Measurements from ENCODE around the gene RPS15. TPM values are rescaled to one million over a fixed set of nuclear protein-coding genes. Genes with fewer than 3 reads are reported as not detected.

Gene RPS15
- total RNA-seq, 1 donor from 2014 or later: 1,014 TPM

GRCh38 chr19:1468821-1469254 is 30.6 kb downstream of the RPS15 start:
- DNase-seq (ENCODE audit: low spot score in 2 of 2, unreplicated experiment in 2 of 2): no peak
- Mint-ChIP-seq H3K36me3 (no peaks in the 10 kb centered on the region), H3K4me1 (peaks cover 7% of the 10 kb centered on the region), H3K27me3 (ENCODE audit: low read depth) (peaks cover 61% of the 10 kb centered on the region), H3K4me3 (no peak overlapping the region), H3K9me3 (no peaks in the 10 kb centered on the region), H3K27ac (no peak overlapping the region)
- TF ChIP-seq, protein P1, sequence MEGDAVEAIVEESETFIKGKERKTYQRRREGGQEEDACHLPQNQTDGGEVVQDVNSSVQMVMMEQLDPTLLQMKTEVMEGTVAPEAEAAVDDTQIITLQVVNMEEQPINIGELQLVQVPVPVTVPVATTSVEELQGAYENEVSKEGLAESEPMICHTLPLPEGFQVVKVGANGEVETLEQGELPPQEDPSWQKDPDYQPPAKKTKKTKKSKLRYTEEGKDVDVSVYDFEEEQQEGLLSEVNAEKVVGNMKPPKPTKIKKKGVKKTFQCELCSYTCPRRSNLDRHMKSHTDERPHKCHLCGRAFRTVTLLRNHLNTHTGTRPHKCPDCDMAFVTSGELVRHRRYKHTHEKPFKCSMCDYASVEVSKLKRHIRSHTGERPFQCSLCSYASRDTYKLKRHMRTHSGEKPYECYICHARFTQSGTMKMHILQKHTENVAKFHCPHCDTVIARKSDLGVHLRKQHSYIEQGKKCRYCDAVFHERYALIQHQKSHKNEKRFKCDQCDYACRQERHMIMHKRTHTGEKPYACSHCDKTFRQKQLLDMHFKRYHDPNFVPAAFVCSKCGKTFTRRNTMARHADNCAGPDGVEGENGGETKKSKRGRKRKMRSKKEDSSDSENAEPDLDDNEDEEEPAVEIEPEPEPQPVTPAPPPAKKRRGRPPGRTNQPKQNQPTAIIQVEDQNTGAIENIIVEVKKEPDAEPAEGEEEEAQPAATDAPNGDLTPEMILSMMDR (IDR thresholded peaks at IDR 0.05; ENCODE audit: unreplicated experiment): no peak

GRCh38 chr19:1469255-1470054 is 31.3 kb downstream of the RPS15 start:
- H3K4me3 Mint-ChIP-seq: no peak overlapping the region
- H3K36me3 Mint-ChIP-seq: no peaks in the 10 kb centered on the region
- H3K4me1 Mint-ChIP-seq: peaks cover 7% of the 10 kb centered on the region
- H3K27ac Mint-ChIP-seq: no peak overlapping the region
- TF ChIP-seq, protein P1 (IDR thresholded peaks at IDR 0.05; ENCODE audit: unreplicated experiment): no peak
- no peaks in the 10 kb centered on the region for H3K9me3 Mint-ChIP-seq
- peaks cover 60% of the 10 kb centered on the region for H3K27me3 Mint-ChIP-seq (ENCODE audit: low read depth)
- DNase-seq (ENCODE audit: low spot score in 2 of 2, unreplicated experiment in 2 of 2): no peak

GRCh38 chr19:1470055-1470304 is 31.8 kb downstream of the RPS15 start:
- H3K27me3 Mint-ChIP-seq (ENCODE audit: low read depth): peaks cover 55% of the 10 kb centered on the region
- H3K9me3 Mint-ChIP-seq: no peaks in the 10 kb centered on the region
- TF ChIP-seq, protein P1 (IDR thresholded peaks at IDR 0.05; ENCODE audit: unreplicated experiment): no peak
- DNase-seq (ENCODE audit: low spot score in 2 of 2, unreplicated experiment in 2 of 2): no peak
- H3K27ac Mint-ChIP-seq: no peak overlapping the region
- peaks cover 7% of the 10 kb centered on the region for H3K4me1 Mint-ChIP-seq
- H3K36me3 Mint-ChIP-seq: no peaks in the 10 kb centered on the region
- peak overlapping the region; percentile 57 for H3K4me3 Mint-ChIP-seq

GRCh38 chr19:1470305-1471009 is 32.3 kb downstream of the RPS15 start:
- H3K4me3 Mint-ChIP-seq: peak overlapping the region; percentile 57
- peaks cover 53% of the 10 kb centered on the region for H3K27me3 Mint-ChIP-seq (ENCODE audit: low read depth)
- TF ChIP-seq, protein P1 (IDR thresholded peaks at IDR 0.05; ENCODE audit: unreplicated experiment): no peak
- no peak overlapping the region for H3K27ac Mint-ChIP-seq
- H3K9me3 Mint-ChIP-seq: no peaks in the 10 kb centered on the region
- H3K4me1 Mint-ChIP-seq: peaks cover 7% of the 10 kb centered on the region
- H3K36me3 Mint-ChIP-seq: no peaks in the 10 kb centered on the region
- DNase-seq (ENCODE audit: low spot score in 2 of 2, unreplicated experiment in 2 of 2): no peak

DNA sequence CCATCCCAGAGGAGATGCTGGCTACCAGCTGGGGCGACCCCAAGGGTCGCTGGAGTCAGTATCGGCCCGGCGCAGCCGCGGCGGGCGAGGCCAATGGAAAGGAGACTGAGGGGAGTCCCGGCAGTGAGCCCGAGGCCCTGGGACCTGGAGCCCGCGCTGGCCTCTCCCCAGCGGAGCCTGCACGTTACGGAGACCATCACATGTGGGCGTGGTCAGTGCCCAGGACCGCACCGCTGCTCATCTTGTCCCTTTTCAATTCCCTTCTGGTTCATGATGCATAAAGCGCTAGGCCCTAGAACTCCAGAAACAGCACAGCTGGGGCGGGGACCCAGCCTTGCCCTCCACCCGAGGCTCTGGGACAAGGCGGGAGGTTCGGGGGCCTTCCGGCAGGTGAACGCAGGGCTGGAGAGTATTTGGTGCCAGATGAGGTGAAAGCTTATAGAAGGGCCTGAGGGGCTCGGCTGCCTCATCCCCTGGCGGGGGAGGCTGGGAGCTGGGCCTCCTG is 32.9 kb downstream of the RPS15 start:
- peaks cover 7% of the 10 kb centered on the region for H3K4me1 Mint-ChIP-seq
- H3K27me3 Mint-ChIP-seq (ENCODE audit: low read depth): peaks cover 50% of the 10 kb centered on the region
- H3K36me3 Mint-ChIP-seq: no peaks in the 10 kb centered on the region
- no peak overlapping the region for H3K27ac Mint-ChIP-seq
- no peak for DNase-seq (ENCODE audit: low spot score in 2 of 2, unreplicated experiment in 2 of 2)
- no peaks in the 10 kb centered on the region for H3K9me3 Mint-ChIP-seq
- TF ChIP-seq, protein P1 (IDR thresholded peaks at IDR 0.05; ENCODE audit: unreplicated experiment): no peak
- peak overlapping the region; percentile 36 for H3K4me3 Mint-ChIP-seq

Data from mesothelial cell of epicardium (in vitro differentiated cells).